H9 (cell line): Measurements from ENCODE around the gene HIPK4. TPM values are rescaled to one million over a fixed set of nuclear protein-coding genes. Genes with fewer than 3 reads are reported as not detected.

Experiments used
- DNase-seq: peaks from one replicate; pipeline ENCODE4 v3.0.0-alpha.2; 2017
- H2AFZ ChIP-seq: one replicate; pipeline ENCODE4 v1.6.1; 2013; ENCODE audit warnings: mild to moderate bottlenecking, low read length, control low read depth, moderate library complexity
- H2AK5ac ChIP-seq: 2 replicates; pipeline ENCODE4 v1.6.1; 2013; ENCODE audit warnings: low read length, control low read depth, mixed read lengths; ENCODE audit not compliant: insufficient read length
- H2BK120ac ChIP-seq: one replicate; pipeline ENCODE4 v1.6.1; 2013; ENCODE audit warnings: low read depth, mild to moderate bottlenecking, low read length, control low read depth, inconsistent platforms; ENCODE audit not compliant: poor library complexity, severe bottlenecking
- H2BK12ac ChIP-seq: 2 replicates; pipeline ENCODE4 v1.6.1; 2013; ENCODE audit warnings: low read length, control low read depth, mixed read lengths, low read depth; ENCODE audit not compliant: insufficient read length
- H2BK15ac ChIP-seq: 2 replicates; pipeline ENCODE4 v1.6.1; 2013; ENCODE audit warnings: low read depth, low read length, control low read depth
- H2BK20ac ChIP-seq: one replicate; pipeline ENCODE4 v1.6.1; 2013; ENCODE audit warnings: low read depth, mild to moderate bottlenecking, low read length, control low read depth, inconsistent platforms; ENCODE audit not compliant: poor library complexity, severe bottlenecking
- H2BK5ac ChIP-seq: 2 replicates; pipeline ENCODE4 v1.6.1; 2013; ENCODE audit warnings: low read length, control low read depth, mixed read lengths; ENCODE audit not compliant: insufficient read length
- H3K14ac ChIP-seq: 2 replicates; pipeline ENCODE4 v1.6.1; 2013; ENCODE audit warnings: low read length, control low read depth; ENCODE audit not compliant: insufficient read depth
- H3K18ac ChIP-seq: 2 replicates; pipeline ENCODE4 v1.6.1; 2013; ENCODE audit warnings: low read depth, mild to moderate bottlenecking, mixed read lengths, low read length, control low read depth; ENCODE audit not compliant: insufficient read length
- H3K23ac ChIP-seq: 2 replicates; pipeline ENCODE4 v1.6.1; 2013; ENCODE audit warnings: low read length, control low read depth, mixed read lengths, low read depth; ENCODE audit not compliant: insufficient read length
- H3K23me2 ChIP-seq: 2 replicates; pipeline ENCODE4 v1.6.1; 2013; ENCODE audit warnings: low read depth, mild to moderate bottlenecking, mixed read lengths, low read length, control low read depth; ENCODE audit not compliant: insufficient read length, poor library complexity, severe bottlenecking
- H3K27ac ChIP-seq: 2 replicates; pipeline ENCODE4 v1.5.1; 2013; ENCODE audit warnings: low read length, control low read depth, mixed read lengths, low read depth; ENCODE audit not compliant: insufficient read length
- H3K27me3 ChIP-seq: 2 replicates; pipeline ENCODE4 v1.6.1; 2013; ENCODE audit warnings: low read length, control low read depth, inconsistent platforms; ENCODE audit not compliant: insufficient read depth
- H3K4ac ChIP-seq: 2 replicates; pipeline ENCODE4 v1.6.1; 2013; ENCODE audit warnings: low read depth, mild to moderate bottlenecking, control low read depth, inconsistent platforms, low read length, moderate library complexity
- H3K4me1 ChIP-seq: 2 replicates; pipeline ENCODE4 v1.6.1; 2013; ENCODE audit warnings: low read length, control low read depth, inconsistent platforms; ENCODE audit not compliant: insufficient read depth
- H3K4me2 ChIP-seq: 2 replicates; pipeline ENCODE4 v1.6.1; 2013; ENCODE audit warnings: low read length, control low read depth, mixed read lengths; ENCODE audit not compliant: insufficient read length, insufficient read depth
- H3K56ac ChIP-seq: 2 replicates; pipeline ENCODE4 v1.6.1; 2013; ENCODE audit warnings: low read depth, mild to moderate bottlenecking, mixed read lengths, low read length, control low read depth; ENCODE audit not compliant: insufficient read length
- H3K79me1 ChIP-seq: 2 replicates; pipeline ENCODE4 v1.6.1; 2013; ENCODE audit warnings: low read depth, mild to moderate bottlenecking, moderate library complexity, low read length, control low read depth, inconsistent platforms; ENCODE audit not compliant: insufficient read depth, poor library complexity, severe bottlenecking
- H3K79me2 ChIP-seq: 2 replicates; pipeline ENCODE4 v1.6.1; 2013; ENCODE audit warnings: low read length, control low read depth, inconsistent platforms; ENCODE audit not compliant: insufficient read depth
- H3K9ac ChIP-seq: 2 replicates; pipeline ENCODE4 v1.6.1; 2013; ENCODE audit warnings: low read length, control low read depth, mixed read lengths; ENCODE audit not compliant: insufficient read length; ENCODE audit errors: extremely low read depth
- H3K9me3 ChIP-seq: one replicate; pipeline ENCODE4 v1.6.1; 2013; ENCODE audit warnings: low read depth, low read length, inconsistent platforms; ENCODE audit not compliant: control insufficient read depth
- H3T11ph ChIP-seq: one replicate; pipeline ENCODE4 v1.6.1; 2013; ENCODE audit warnings: mild to moderate bottlenecking, low read length, control low read depth, inconsistent platforms
- H4K20me1 ChIP-seq: one replicate; pipeline ENCODE4 v1.6.1; 2013; ENCODE audit not compliant: control insufficient read depth, insufficient read length, insufficient read depth
- H4K5ac ChIP-seq: 2 replicates; pipeline ENCODE4 v1.6.1; 2013; ENCODE audit warnings: low read depth, mild to moderate bottlenecking, mixed read lengths, low read length, control low read depth; ENCODE audit not compliant: insufficient read length
- H4K8ac ChIP-seq: replicated peaks from 2 replicates; pipeline ENCODE4 v1.6.1; 2013; ENCODE audit warnings: low read length, control low read depth, mixed read lengths, low read depth; ENCODE audit not compliant: insufficient read length
- H4K91ac ChIP-seq: 2 replicates; pipeline ENCODE4 v1.6.1; 2013; ENCODE audit warnings: low read depth, mild to moderate bottlenecking, moderate library complexity, mixed read lengths, low read length, control low read depth; ENCODE audit not compliant: insufficient read length
- H3K27ac Mint-ChIP-seq, 3 experiments: 2 replicates in 2 of 3; 3 replicates in 1 of 3; pipeline ENCODE4 v1.8.0; 2020 to 2021; ENCODE audit warnings: mixed read lengths in 3 of 3, mild to moderate bottlenecking in 1 of 3, moderate library complexity in 1 of 3
- H3K27me3 Mint-ChIP-seq: 2 replicates; pipeline ENCODE4 v1.8.0; 2021; ENCODE audit warnings: low read depth, mild to moderate bottlenecking, moderate library complexity, mixed read lengths
- H3K36me3 Mint-ChIP-seq, 3 experiments: 2 replicates in 2 of 3; 3 replicates in 1 of 3; pipeline ENCODE4 v1.8.0; 2020 to 2021; ENCODE audit warnings: low read depth in 3 of 3, mixed read lengths in 3 of 3; ENCODE audit not compliant: insufficient read depth in 1 of 3
- H3K4me1 Mint-ChIP-seq, 2 experiments: 2 replicates each; pipeline ENCODE4 v1.8.0; 2020; ENCODE audit warnings: mixed read lengths in 2 of 2
- H3K4me3 Mint-ChIP-seq, 2 experiments: 2 replicates in 1 of 2; 3 replicates in 1 of 2; pipeline ENCODE4 v1.8.0; 2020 to 2021; ENCODE audit warnings: mild to moderate bottlenecking in 2 of 2, mixed read lengths in 2 of 2, moderate library complexity in 1 of 2
- H3K9me3 Mint-ChIP-seq, 2 experiments: 2 replicates in 1 of 2; 3 replicates in 1 of 2; pipeline ENCODE4 v1.8.0; 2020; ENCODE audit warnings: mild to moderate bottlenecking in 2 of 2, mixed read lengths in 2 of 2, moderate library complexity in 1 of 2
- CTCF ChIP-seq: fragments of 200-600 bp; sonication (generic); conservative IDR thresholded peaks from 3 replicates; pipeline ENCODE4 v1.8.0; 2021; ENCODE audit warnings: antibody characterized with exemption, mild to moderate bottlenecking
- WGBS: extraction: QIAGEN DNeasy Blood & Tissue Kit; methylation state at CpG from one replicate; pipeline ENCODE4 v1.1.7; 2013; ENCODE audit warnings: missing lambda C conversion rate, low lambda C conversion rate, mixed read lengths; ENCODE audit not compliant: insufficient read length; ENCODE audit errors: extremely low coverage; 5-methylcytosine and 5-hydroxymethylcytosine counted together
- total RNA-seq: library from RNA; stranded (reverse); gene quantifications from 2 replicates; pipeline ENCODE4 v1.2.1, GENCODE V29; 2021

HIPK4 gene
- total RNA-seq, 1 experiment from 2014 or later = 0.15 TPM

DNA sequence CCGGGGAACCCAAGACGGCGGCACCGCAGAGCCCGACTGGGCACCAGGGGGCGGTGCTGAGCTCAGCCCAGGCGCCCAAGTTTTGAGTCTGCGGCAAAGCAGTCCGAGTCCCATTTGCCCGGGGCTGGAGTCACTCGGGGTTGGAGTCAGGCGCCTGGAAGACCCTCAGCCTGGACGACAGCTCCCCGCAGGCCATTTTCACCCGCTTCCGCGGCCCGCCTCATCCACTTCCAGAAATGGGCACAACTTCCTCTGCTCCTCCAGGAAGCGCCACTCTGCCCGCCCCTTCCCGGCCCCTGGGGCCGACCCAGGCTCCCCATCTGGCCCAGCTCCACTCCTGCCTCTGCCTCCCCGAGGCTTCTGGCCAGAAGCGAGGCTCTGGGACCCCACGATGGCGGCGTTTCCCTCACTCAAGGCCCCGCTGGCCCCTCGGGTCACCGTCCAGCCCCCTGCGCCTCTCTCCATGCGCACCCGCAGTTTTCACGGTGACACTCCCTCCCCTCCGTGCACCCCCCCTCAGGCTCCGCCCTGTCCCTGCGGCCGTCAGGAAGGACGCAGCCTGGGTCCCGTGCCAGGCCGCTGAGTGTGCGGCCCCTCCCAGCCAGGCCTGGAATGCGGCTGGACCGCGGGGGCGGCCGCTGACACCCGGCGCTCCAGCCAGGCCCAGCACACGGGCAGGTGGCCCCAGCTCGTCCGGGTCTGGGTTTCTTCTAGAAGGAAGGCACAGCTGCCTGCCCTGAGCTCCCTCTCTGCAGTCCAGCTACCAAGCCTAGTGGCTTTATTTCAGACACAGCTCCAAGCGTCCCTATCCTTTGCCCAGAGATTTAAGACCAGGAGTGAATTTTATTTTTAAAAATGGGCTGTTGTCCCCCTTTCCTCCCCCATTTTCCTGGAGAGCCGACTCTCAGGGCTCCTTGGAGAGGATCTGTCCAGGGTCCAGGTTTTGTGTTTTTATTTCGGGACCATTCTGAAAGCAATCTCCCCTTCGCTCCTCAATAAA lies 31.1 kb upstream of the HIPK4 start:
- H2BK20ac ChIP-seq = no peak overlapping the region
- H3K79me2 ChIP-seq = no peaks in the 10 kb centered on the region
- peaks cover 23 to 28% of the 10 kb centered on the region in 2 experiments for H3K4me1 Mint-ChIP-seq
- peak overlapping the region; percentile 59 for H3K18ac ChIP-seq
- H2AFZ ChIP-seq = no peak overlapping the region
- peak overlapping the region; percentile 68 to 80 for H3K4me3 Mint-ChIP-seq
- H3K9me3 Mint-ChIP-seq = peaks cover 0 to 3% of the 10 kb centered on the region in 2 experiments; a peak in 1 of 5 replicates
- no peak overlapping the region for H2AK5ac ChIP-seq
- peaks cover 11% of the 10 kb centered on the region for H3K23me2 ChIP-seq
- H3K27me3 ChIP-seq = no peaks in the 10 kb centered on the region
- no peaks in the 10 kb centered on the region for H3K79me1 ChIP-seq
- peaks cover 0 to 5% (median 4%) of the 10 kb centered on the region in 3 experiments; a peak in 3 of 7 replicates for H3K36me3 Mint-ChIP-seq
- H4K5ac ChIP-seq = no peak overlapping the region
- peak overlapping the region; percentile 95 to 99 (median 96) for H3K27ac Mint-ChIP-seq
- H2BK12ac ChIP-seq = no peak overlapping the region
- H3K4ac ChIP-seq = no peak overlapping the region
- H4K8ac ChIP-seq = no peak overlapping the region
- DNase-seq = peak; percentile 89
- H3K4me2 ChIP-seq = peak overlapping the region; percentile 55
- no peak overlapping the region for H3T11ph ChIP-seq
- H3K27me3 Mint-ChIP-seq = peaks cover 7% of the 10 kb centered on the region
- H3K9me3 ChIP-seq = no peaks in the 10 kb centered on the region
- WGBS = no CpG with 5 or more reads among the region's 56 CpGs
- H4K20me1 ChIP-seq = no peaks in the 10 kb centered on the region
- no peak overlapping the region for H3K56ac ChIP-seq
- no peak overlapping the region for H3K27ac ChIP-seq
- no peak overlapping the region for H2BK5ac ChIP-seq
- H3K23ac ChIP-seq = no peak overlapping the region
- H3K4me1 ChIP-seq = no peaks in the 10 kb centered on the region; the same call in 1 of the 2 replicates
- no peak overlapping the region for H3K9ac ChIP-seq
- peak; percentile 98 for TF ChIP-seq CTCF
- H2BK15ac ChIP-seq = no peak overlapping the region
- peak overlapping the region; percentile 33 for H3K14ac ChIP-seq
- H4K91ac ChIP-seq = no peak overlapping the region
- no peak overlapping the region for H2BK120ac ChIP-seq
